Stimulated activated CD4-positive, alpha-beta T cell treated with anti-CD3 and anti-CD28 coated beads, Interleukin-2, amount 100 ng/mL, for 24 hours (primary cell): ENCODE measurements around the gene TLCD2.
"Not testable (repeated sequence)": the region's sequence is repeated elsewhere in the genome, so short reads cannot be mapped to it uniquely, and the experiment has no call there.

Source experiments
- DNase-seq, 2 donors: peaks; one replicate each; pipeline ENCODE4 v3.0.0-alpha.2; 2020

Gene TLCD2

GRCh38 chr17:1683459-1683858 is 26.7 kb downstream of the TLCD2 start:
- DNase-seq: no peak

- no peak for DNase-seq
Observed at GRCh38 chr17:1676401-1676800, 33.8 kb downstream of the TLCD2 start.

- DNase-seq: no peak
Observed at GRCh38 chr17:1673041-1673785, 37.0 kb downstream of the TLCD2 start.

GRCh38 chr17:1663934-1664333 is 46.2 kb downstream of the TLCD2 start:
- DNase-seq: not testable (repeated sequence)

GRCh38 chr17:1661045-1661444 is 49.1 kb downstream of the TLCD2 start:
- DNase-seq: no peak

GRCh38 chr17:1658100-1658499 is 52.1 kb downstream of the TLCD2 start:
- DNase-seq: no peak

GRCh38 chr17:1653735-1654134 is 56.4 kb downstream of the TLCD2 start:
- DNase-seq: no peak

GRCh38 chr17:1652794-1653193 is 57.4 kb downstream of the TLCD2 start:
- not testable (repeated sequence) for DNase-seq
